HS-5 (cell line): Measurements from ENCODE around the gene MGAT5.

Source experiments
- DNase-seq: peaks from one replicate; pipeline ENCODE4 v3.0.0-alpha.2; 2012; ENCODE audit warnings: low read depth

MGAT5 gene

GRCh38 chr2:134449751-134450513 is 196.1 kb downstream of the MGAT5 start:
- DNase-seq, result no peak

- no peak for DNase-seq
These were observed 197.4 kb downstream of the MGAT5 start for GRCh38 chr2:134451347-134451630.

DNA sequence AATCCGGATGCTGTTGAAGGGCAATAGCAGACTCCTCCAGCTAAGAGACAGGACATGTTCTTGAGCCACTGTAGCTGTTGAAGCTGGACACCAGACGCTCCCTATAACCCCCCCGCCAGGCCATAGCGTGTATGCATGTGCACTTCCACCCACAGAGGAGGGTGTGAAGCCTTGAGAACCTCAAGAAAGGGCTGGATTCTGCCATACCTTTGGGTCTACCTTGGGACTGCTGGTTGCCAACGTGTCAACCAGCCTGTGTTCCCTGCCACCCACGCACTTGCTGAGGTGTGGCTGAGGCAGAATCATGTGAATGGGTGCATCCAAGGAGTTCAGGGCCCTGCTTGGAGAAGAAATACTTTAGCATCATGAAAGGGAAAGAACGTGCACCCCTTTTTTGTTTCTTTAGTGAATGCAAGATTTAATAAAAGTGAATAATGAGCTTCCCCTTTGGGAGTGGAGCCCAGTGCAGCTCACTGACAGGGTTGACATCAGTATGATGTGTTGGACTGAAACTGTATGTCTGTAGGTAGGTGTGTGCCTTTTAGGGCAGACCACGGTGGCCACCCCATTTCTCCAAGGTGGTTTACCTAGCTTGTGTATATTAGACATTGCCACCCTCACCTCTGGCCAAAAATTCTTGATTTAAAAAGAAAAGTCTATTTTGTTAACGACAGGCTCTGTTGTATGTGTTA is 198.3 kb downstream of the MGAT5 start:
- no peak for DNase-seq

DNA sequence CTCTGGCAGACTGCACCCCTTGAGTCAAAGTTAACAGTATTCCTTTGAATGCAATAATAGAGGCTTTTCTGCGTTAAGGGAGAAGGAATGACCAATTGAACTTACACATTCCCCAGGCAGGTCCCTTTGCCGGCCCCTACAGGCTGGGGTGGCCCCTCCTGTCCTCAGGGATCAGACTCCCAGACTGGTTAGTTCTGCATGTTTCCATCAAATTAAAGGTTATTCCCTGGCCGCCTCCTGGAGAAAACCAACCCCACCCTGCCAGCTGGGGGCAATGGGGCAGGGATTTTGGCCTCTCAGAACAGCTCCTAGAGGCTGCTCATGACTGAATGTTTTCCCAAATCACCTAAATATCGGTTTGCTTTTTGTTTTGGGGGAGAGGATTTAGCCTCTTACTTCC is 199.6 kb downstream of the MGAT5 start:
- DNase-seq, result no peak

DNA sequence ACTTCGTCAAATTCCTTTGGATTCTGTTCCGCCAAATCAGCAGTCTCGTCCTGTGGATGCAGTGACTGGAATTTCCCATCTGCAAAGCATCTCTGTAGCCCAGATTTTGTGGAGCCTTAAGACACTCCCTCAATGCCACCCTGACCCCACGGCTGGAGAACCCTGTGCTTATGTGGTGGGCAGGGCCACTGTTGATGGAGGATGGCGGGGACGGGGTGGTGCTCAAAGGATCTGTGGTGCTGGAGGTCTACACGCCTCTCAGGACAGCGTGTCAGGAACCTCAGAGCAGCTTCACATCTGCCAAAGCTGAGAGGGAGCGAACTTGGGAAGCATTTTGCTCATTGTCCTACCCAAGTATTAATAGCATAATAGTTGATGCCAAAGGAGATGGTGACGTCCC is 200.1 kb downstream of the MGAT5 start:
- no peak for DNase-seq

DNA sequence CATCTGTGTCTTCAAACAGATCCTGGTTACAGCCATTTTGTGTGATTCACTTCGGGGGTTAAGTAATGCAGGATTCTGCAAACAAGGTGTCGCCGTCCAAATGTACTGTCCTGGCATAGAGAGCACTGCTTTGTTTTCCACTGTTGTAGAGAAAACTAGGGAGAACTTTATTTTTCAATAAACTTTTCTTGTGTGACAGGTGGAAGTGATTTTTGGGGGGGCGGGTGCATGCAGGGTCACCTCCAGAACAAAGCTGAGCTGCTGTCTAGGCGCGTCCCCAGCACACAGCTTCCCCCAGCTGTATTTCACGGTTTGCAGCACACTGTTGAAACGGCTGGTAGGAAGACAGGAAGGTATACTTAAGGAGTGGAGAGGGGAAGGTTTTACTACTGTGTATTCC is 200.6 kb downstream of the MGAT5 start:
- no peak for DNase-seq

GRCh38 chr2:134454931-134455330 is 201.1 kb downstream of the MGAT5 start:
- DNase-seq, result no peak

DNA sequence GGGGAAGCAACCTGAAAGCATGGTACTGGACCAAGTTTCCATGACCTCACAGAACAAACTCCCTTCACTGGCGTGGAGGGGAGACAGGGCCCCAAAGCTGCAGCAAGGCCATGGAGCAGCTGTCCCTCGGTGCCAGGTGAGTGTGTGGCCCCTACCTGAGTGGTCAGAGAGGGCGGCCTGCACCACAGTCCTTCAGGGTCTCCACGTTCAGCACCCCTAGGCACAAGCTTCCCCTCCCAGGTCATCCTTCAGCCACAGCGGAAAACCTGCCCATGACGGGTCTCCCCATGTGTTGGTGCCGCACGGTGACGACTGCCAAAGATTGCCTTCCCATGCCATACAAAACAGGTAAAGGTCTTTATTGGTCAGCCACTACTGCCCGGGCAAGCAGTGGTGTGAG is 201.6 kb downstream of the MGAT5 start:
- DNase-seq, result no peak

DNA sequence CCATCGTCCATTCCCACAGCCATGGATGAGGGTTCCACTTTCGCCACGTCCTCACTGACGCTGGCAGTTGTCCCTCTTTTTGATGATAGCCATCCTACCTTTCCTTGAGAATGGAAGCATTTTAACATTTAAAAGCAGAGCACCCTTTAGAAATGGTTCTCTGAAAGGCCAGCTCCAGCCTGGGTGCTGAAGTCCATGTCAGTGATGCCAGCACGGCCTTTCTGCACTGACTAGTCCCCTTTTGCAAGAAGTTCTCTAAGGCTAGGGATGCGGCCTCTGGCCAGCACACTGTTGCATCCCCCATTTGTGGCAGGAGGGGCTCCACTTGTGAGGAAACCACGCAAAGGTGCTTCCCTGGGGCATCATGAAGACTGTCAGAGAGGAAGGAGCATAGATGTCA is 203.5 kb downstream of the MGAT5 start:
- no peak for DNase-seq

DNA sequence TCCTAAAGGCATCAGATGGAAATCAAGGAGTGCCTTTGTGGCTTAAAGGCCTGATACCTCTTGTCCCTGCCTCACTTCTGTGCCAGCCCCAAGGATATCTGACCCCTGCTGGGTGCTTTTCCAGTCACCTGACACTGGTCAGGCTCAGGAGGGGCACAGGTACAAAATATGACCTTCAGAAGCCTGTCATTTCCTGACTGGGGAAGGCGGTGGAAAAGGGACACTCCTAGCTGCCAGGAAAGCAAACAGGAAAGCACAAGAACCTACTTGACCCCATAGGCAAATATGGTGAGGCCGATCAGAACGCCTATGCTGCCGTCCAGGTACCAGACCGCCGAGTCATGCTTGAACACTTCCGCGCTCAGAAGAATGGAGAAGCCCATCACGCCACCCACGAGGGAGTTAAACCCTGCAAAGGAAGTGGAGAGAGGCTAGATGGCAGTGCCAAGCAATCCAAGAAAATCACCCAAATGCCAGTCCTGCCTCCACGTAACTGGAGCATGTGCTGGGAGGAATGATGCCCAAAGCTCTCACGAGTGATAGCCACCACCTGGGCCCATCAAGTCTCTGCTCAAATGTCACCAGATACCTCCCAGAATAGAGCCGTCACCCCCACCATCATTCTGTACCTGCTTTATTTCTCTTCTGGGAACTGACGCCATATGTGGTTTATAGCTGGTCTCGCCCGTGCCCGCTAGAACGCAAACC is 204.0 kb downstream of the MGAT5 start:
- no peak for DNase-seq

GRCh38 chr2:134458473-134458853 is 204.6 kb downstream of the MGAT5 start:
- DNase-seq, result no peak

DNA sequence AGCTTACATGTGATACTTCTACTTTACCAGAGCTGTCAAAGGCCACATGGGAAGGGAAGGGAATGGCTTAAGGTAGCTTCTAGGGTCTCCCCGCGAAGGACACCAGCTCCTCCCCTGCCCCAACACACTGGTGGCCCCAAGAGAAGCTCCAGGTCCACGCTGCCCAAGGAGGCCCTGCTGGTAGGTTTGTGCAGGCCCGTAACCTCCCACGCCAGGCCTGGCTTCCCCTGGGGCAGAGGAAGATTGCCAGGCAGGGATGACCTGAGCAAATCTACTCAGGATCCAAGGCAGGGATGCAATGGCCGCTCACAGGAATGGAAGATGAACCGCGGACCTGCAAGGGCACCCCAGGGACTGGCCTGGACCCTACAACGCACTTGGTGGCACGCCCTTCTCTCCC is 205.1 kb downstream of the MGAT5 start:
- no peak for DNase-seq

DNA sequence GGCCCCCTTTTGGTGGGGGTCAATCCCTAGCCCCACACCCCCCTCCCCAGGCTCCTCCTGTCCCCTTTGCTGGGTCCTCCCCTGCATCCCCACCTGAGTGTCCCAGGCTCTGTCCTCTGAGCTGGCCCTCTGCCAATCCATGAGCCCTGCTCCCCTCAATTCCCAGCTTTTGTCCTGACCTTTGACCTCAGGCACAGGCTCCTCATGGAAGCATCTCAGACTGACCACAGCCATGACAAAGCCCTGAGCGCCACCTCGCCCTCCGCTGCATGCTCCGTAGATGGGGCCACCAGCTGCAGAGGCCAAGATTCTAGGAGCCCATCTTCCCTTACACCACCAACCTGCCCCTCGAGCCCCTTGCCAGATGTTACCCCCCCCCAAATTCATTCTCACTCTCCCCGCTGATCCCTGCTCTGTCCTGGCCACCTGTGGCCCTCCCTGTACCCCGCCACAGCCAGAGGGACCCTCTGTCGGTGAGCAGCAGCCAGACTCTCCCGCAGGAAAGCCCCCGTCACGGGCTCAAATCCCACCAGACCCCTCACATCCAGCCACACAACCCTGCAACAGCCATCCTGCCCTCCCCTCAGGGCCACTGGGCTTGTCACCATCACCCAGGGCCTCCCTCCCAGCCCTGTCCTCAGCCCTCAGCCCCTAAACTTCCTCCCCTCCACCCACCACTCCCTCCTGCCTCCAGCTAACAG is 206.0 kb downstream of the MGAT5 start:
- no peak for DNase-seq

DNA sequence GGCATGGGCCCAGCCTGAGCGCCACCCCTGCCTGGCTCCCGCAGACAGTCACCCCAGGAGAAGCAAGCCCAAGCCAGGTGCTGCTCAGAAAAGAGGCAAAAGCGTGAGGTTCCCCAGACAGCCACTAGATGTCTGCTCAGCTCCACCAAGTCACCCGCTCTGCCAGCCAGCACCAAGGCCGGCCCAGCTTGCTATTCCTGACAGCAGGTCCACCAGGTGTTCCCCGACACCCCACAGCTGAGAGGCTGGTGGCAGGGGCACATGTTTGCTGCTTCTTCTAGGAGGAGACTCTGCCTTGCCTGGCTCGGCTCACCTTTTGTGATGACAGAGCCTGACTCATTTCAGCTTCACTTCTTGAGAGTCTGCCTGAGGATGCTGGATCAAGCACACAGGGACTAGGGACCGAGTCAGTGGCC is 206.7 kb downstream of the MGAT5 start:
- DNase-seq, result no peak

- no peak for DNase-seq
These were observed 207.6 kb downstream of the MGAT5 start for GRCh38 chr2:134461511-134461910.

DNA sequence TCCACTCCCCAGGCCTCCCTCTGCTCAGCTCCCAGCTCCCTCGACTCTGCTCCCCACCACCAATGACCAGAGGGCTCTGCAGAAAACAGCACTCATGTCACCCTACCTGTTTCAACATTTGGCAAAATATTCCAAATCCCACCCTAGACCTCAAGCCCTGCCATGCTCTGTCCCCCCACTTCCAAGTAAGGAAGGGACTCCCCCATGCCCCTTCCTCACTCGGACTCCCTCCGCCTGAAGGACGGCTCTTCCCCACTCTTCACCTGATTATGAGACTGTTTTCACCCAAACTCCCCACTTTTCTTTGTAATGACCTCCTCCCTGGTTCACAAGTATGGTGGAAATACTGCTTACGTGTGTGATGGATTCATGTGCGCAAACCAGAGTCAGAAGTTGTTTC is 208.4 kb downstream of the MGAT5 start:
- no peak for DNase-seq

DNA sequence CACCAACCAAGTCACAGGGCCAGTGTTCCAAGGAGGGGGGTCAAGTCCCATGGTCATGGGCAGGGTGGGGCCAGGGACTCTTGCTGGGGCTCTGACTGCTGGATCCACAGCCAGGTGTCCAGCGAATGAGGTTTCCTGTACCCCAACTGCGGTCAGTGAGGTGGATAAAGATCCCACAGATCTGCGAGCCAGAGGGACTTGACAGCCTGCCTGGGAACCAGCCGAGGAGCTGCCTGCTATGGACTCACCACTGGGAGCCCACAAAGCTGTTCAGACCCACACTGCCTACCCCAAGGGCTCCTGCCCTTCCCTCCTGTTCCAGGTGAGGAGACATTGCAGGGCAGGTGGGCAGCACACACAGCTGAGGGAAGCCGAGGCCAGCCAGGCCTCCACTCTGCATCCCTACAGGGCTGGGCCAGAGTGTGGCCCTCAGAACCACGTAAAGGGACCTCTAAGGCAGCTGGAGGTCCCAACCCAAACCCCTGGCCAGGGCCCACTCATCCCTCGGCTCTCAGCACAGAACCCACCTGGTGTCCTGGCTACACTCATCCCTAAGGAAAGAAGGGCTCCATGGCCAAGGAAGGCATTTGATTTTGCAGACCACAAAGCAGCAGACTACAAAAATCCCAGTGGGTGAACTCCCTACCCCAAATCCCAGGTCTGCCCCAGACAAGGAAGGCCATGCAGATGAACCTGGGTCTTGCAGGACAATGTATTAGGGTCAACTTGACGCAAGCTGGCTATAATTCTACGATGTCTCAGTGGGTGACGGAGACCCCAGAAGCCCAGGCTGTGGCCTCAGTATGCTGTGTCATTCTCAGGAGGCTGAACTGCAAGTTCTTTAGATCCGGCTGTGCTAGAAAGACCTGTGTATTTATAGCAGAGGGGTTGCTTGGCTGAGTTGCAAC is 209.2 kb downstream of the MGAT5 start:
- no peak for DNase-seq

DNA sequence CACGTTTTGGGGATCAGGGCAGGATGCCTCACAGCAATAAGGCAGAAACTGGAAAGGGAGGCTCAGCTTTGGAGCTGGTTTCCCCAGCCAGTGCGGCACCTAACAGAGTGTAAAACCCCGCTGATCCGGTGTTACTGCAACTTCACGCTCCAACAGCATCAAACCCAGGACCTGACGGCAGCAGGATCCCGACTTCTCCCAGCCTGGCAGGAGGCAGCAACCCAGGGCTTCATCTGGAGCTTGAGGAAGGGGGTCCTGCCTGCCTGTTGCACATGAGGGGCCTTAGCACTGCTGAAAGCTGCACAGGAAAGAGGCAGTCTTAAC is 209.8 kb downstream of the MGAT5 start:
- no peak for DNase-seq

GRCh38 chr2:134465228-134466105 is 211.6 kb downstream of the MGAT5 start:
- no peak for DNase-seq

- DNase-seq, result no peak
These were observed 212.3 kb downstream of the MGAT5 start for GRCh38 chr2:134466141-134466540.

DNA sequence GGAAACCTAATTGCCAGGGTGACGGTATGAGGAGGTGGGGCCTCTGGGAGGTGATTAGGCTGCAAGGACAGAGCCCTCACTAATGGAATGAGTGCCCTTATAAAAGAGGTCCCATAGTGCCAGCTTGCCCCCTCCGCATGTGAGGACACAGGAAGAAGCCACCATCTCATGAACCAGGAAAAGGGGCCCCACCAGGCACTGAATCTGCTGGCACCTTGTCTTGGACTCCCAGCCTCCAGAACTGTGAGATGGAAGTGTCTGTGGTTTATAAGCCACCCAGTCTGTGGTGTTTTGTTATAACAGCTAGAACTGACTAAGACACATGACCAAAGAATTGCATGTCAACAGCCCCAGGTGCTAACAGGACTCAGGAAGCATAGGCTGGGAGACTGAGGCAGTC is 214.3 kb downstream of the MGAT5 start:
- no peak for DNase-seq
